ENCODE results near the gene GRB7. TPM values are rescaled to one million over a fixed set of nuclear protein-coding genes. Genes with fewer than 3 reads are reported as not detected.

GRB7 gene
- total and polyA plus RNA-seq, 2 donors (not counting 3 experiments of a cell fraction or from before 2014, with no cell fraction given) = 0.04 TPM; not detected in 1

DNA sequence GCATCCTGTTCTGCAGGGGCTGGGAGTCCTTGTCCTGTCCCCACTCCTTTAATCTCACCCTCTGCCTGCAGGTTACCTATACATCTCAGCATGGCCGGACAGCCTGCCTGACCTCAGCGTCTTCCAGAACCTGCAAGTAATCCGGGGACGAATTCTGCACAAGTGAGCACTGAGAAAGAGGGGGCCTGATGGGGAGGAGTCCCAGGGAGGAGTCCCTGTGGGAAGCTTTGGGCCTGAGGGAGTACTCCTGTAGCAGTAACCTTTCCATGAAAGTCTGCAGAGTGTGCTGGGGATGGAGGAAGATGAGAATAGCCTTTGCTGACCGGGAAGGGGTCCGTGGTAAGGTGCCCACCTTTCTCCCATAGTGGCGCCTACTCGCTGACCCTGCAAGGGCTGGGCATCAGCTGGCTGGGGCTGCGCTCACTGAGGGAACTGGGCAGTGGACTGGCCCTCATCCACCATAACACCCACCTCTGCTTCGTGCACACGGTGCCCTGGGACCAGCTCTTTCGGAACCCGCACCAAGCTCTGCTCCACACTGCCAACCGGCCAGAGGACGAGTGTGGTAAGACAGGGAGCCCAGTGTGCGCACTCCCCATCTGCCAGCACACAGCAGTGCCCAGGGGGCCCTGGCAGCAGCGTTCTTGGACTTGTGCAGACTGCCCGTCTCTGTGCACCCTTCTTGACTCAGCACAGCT, 22.2 kb upstream of the GRB7 start:
- H3K9me1 ChIP-seq (replicated peaks; ENCODE audit: control insufficient read depth, extremely low read depth, insufficient read depth, low read length) = no peaks in the 10 kb centered on the region
- no TSS peak for BruUV-seq (replicated peaks)
- dilution Hi-C loops (cut with MboI; ENCODE audit: extremely low pct_ligation_motif_present, low sequenced_read_pairs) = no loop called here

More for the DNA sequence above, 22.2 kb upstream of the GRB7 start:
- no peak for DNase-seq (ENCODE audit: low read depth, low spot score)
- ChIA-PET POLR2A (no interaction called here), CTCF (interaction anchor here (1.2 kb wide), 1 partner anchor 94 kb away, joined by 3 read pairs; no protein-coding TSS in a partner anchor)
- no peak overlapping the region for H3K27ac ChIP-seq (ENCODE audit: insufficient read depth, low read depth, low read length)
- H3K36me3 ChIP-seq (ENCODE audit: control insufficient read depth in 2 of 2, extremely low read depth in 1 of 2, insufficient read depth in 2 of 2, low read length in 2 of 2) = peaks cover 0 to 3% of the 10 kb centered on the region in 2 experiments
- TF ChIP-seq GATA2 (IDR thresholded peaks at IDR 0.05; ENCODE audit: insufficient read depth, insufficient read length, low read depth, low read length) (no peak), MAX (IDR thresholded peaks at IDR 0.05; ENCODE audit: insufficient read depth, insufficient read length) (no peak), POLR2AphosphoS5 (IDR thresholded peaks at IDR 0.05; ENCODE audit: insufficient read depth, low read depth, low read length) (no peak), FOS (IDR thresholded peaks at IDR 0.05; ENCODE audit: borderline replicate concordance, insufficient read depth, low read length) (no peak), EZH2 (IDR thresholded peaks at IDR 0.05; ENCODE audit: borderline replicate concordance, low read depth, low read length, severe bottlenecking) (no peak), JUN (IDR thresholded peaks at IDR 0.05; ENCODE audit: borderline replicate concordance, insufficient read depth, insufficient read length, low read depth) (no peak), MYC (IDR thresholded peaks at IDR 0.05; ENCODE audit: low read depth, low read length) (no peak), POLR2A (IDR thresholded peaks at IDR 0.05; ENCODE audit: low read depth, low read length) (no peak)
- TF ChIP-seq, protein P1, sequence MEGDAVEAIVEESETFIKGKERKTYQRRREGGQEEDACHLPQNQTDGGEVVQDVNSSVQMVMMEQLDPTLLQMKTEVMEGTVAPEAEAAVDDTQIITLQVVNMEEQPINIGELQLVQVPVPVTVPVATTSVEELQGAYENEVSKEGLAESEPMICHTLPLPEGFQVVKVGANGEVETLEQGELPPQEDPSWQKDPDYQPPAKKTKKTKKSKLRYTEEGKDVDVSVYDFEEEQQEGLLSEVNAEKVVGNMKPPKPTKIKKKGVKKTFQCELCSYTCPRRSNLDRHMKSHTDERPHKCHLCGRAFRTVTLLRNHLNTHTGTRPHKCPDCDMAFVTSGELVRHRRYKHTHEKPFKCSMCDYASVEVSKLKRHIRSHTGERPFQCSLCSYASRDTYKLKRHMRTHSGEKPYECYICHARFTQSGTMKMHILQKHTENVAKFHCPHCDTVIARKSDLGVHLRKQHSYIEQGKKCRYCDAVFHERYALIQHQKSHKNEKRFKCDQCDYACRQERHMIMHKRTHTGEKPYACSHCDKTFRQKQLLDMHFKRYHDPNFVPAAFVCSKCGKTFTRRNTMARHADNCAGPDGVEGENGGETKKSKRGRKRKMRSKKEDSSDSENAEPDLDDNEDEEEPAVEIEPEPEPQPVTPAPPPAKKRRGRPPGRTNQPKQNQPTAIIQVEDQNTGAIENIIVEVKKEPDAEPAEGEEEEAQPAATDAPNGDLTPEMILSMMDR (IDR thresholded peaks at IDR 0.05; ENCODE audit: extremely low read depth in 1 of 2, insufficient read depth in 1 of 2, low read depth in 1 of 2, low read length in 2 of 2) = no peak
- H4K20me1 ChIP-seq (replicated peaks; ENCODE audit: control insufficient read depth, extremely low read depth, insufficient read depth, low read length) = no peaks in the 10 kb centered on the region
- peaks cover 12% of the 10 kb centered on the region for H3K4me1 ChIP-seq (ENCODE audit: control insufficient read depth, extremely low read depth, insufficient read depth, low read length)
- H3K9ac ChIP-seq (replicated peaks; ENCODE audit: extremely low read depth, insufficient read depth, low read length) = no peak overlapping the region
- no peaks in the 10 kb centered on the region for H3K27me3 ChIP-seq (ENCODE audit: control insufficient read depth in 2 of 2, insufficient read depth in 2 of 2, low read length in 2 of 2)
- no peak overlapping the region for H2AFZ ChIP-seq (ENCODE audit: low read depth, low read length)
- no peak overlapping the region for H3K4me3 ChIP-seq (replicated peaks in 1 of 3; ENCODE audit: insufficient read depth in 1 of 3, low read depth in 1 of 3, low read length in 3 of 3)
- no peaks in the 10 kb centered on the region for H3K79me2 ChIP-seq (ENCODE audit: control insufficient read depth, insufficient read depth, low read length)
- H3K4me2 ChIP-seq (ENCODE audit: insufficient read depth, low read length) = no peak overlapping the region
- intact Hi-C loops (cut with micrococcal nuclease) = no loop called here
- no peaks in the 10 kb centered on the region for H3K9me3 ChIP-seq (replicated peaks; ENCODE audit: control insufficient read depth, insufficient read depth, low read length)
- FAIRE-seq = no peak

Measured in endothelial cell of umbilical vein (primary cell).